GM19372 (cell line): ENCODE data around the gene RNF168.
"Not testable (repeated sequence)": the region's sequence is repeated elsewhere in the genome, so short reads cannot be mapped to it uniquely, and the experiment has no call there.

Source experiments
- ATAC-seq: cut with Tn5 transposase; IDR thresholded peaks from one replicate; pipeline ENCODE4 v1.9.1; 2021; ENCODE audit warnings: mild to moderate bottlenecking, low read depth, moderate library complexity; ENCODE audit not compliant: unreplicated experiment

The RNF168 gene, protein sequence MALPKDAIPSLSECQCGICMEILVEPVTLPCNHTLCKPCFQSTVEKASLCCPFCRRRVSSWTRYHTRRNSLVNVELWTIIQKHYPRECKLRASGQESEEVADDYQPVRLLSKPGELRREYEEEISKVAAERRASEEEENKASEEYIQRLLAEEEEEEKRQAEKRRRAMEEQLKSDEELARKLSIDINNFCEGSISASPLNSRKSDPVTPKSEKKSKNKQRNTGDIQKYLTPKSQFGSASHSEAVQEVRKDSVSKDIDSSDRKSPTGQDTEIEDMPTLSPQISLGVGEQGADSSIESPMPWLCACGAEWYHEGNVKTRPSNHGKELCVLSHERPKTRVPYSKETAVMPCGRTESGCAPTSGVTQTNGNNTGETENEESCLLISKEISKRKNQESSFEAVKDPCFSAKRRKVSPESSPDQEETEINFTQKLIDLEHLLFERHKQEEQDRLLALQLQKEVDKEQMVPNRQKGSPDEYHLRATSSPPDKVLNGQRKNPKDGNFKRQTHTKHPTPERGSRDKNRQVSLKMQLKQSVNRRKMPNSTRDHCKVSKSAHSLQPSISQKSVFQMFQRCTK

DNA sequence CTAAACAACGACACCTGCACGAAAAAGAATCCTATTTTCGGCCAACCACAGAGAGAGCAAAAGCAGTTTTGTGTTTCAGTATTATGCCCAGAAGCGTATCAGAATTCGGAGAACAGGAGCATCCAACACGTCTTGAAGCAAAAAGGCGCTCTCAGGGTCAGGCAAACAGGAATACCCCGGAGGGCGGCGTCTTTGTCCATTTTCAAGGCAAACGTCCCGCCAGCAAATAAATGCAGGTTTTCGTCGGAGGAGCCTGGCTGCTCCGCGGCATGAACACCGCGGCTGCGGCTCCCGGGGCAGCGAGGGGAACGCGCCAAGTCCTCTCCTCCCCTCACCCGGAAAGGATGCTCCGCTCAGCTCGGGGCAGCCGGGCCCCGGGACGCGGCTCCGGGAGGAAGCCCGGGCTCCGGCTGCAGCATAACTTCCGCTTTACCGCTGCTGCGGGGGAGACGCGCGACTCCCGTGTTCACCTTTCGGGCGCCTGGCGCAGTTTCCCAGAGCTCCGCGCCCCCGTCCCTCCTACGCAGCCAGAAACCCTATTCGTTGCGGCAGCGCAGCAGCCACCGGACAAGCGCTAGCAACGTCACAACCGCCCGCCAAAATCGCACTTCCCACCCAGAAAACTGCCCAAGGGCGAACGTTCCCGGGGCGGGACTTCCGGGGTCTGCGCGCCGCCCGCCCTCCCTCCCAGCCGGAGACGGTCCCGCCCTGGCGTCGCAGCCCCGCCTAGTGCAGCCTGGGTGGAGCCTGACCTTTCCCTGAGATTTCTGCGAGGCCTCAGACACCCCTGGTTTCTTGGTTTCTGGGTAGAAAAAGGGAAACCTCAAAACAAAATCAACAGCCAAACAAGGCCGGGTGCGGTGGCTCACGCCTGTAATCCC, at the start of gene RNF168:
Gene RNF168 (minus strand): TSS at position 573 of the 881 bp plus-strand sequence. CDS start 595 bp downstream, outside the sequence.
- peak; percentile 85 for ATAC-seq

DNA sequence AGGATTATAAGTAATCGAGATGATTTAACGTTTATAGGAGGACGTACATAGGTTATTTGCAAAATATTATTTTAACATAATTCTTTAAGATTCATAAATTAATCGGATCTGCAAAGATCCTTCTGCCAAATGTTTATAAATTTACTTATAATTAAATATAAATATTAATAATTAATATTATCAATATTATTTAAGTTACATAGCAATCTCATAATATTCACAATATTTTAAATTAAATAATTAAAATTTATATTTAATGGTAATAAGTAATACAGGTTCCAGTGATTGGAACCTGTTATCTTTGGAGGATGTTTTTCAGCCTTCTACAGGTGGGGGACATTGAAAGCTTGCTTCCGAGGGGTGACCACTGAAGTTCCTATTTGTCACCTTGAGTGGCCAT, 48.7 kb upstream of the RNF168 start:
- ATAC-seq, result no peak

DNA sequence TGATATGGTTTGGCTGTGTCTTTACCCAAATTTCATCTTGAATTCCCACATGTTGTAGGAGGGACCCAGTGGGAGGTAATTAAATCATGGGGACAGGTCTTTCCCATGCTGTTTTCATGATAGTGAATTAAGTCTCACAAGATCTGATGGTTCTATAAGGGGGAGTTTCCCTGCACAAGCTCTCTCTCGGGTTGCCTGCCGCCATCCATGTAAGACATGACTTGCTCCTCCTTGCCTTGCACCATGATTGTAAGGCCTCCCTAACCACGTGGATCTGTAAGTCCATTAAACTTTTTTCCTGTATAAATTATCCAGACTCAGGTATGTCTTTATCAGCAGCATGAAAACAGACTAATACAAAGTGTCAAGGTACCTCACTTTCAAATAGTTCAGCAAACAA, 46.6 kb upstream of the RNF168 start:
- ATAC-seq, result not testable (repeated sequence)

DNA sequence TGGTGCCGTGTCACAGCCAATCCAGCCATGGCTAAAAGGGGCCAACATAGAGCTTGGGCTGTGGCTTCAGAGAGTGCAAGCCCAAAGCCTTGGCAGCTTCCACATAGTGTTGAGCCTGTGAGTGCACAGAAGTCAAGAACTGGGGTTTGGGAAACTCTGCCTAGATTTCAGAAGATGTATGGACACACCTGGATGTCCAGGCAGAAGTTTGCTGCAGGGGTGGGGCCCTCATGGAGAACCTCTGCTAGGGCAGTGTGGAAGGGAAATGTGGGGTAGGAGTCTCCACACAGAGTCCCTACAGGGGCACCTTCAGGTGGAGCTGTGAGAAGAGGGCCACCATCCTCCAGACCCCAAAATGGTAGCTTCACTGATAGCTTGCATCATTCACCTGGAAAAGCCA, 45.7 kb upstream of the RNF168 start:
- ATAC-seq, result not testable (repeated sequence)

DNA sequence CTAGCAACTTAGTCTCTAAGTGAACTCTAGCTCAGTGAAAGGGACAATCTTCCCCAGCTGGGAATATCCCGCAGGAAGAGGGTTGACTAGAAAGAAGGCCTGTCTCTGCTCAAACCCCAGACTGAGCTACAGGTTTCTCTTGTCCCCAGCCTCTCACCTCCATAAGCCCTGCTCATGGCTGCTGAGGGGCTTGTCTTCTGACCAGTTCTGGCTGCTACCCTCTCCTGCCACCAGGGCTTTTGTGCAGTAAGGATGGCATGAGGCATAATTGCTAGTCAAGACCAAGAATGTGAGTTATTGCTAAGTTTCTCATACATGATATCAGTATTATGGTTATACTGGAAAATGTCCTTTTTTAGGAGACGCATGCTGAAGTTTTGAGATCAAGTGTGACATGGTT, 43.5 kb upstream of the RNF168 start:
- no peak for ATAC-seq

DNA sequence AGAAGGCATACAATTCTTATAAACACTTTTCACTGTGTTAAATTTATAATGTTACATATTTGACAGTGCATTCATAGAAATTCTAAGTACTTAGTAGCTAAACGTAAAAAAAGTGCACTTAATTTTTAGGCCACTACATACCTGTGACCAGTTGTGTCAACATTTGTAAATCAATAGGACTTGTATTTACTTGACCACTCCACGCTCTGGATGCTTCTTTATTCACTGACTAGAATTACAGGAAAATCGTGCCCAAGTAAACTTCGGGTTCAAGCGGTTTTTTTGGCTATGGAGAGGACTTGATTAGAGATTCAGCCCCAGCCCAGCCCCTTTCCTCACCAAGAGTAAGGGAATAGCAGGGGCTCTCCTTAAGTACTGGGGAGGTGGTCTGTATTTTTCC, 43.0 kb upstream of the RNF168 start:
- ATAC-seq, result no peak

DNA sequence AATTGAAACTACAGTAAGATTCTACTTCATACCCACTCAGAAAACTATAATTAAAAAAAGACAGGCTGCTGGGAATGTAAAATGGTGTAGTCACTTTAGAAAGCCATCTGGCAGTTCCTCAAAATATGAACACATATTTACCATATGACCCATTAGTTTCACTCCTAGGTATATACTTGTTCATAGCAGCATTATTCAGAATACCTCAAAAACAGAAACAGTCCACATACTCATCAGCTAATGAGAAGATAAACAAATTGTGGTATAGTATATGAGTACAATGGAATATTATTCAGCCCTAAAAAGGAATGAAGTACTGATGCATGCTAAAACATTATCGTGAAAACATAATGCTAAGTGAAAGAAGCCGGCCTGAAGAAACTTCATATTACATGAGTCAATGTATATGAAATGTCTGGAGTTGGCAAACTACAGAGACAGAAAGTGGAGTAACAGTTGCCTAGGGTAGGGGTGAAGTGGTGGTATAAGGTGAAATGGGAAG, 41.0 kb upstream of the RNF168 start:
- ATAC-seq, result no peak

DNA sequence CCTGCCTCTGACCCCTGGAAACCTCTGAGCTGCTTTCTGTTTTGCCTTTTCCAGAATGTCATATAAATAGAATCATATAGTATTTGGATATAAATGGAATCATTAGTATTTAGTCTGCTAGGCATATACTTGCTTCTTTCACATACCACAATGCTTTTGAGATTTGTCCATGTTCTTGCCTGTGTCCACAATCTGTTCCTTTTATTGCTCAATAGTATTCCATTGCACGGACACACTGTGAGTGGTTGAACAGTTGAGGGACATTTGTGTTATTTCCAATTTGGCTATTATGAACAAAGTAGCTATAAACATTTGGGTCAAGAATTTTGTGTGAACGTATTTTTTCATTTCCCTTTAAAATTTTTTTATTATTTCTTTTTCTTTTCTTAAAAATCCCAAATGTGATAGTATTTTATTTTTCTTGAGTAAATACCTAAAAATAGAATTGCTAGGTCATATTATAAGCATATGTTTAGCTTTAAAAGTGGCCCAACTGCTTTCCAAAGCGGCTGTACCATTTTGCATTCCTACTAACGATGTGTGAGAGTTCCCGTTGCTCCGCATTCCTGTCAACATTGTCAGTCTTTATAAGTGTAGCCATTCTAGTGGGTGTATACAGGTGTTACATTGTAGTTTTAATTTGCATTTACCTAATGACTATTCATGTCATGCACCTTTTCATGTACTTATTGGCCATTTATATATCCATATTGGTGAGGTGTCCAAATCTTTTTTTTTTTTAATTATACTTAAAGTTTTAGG, 38.3 kb upstream of the RNF168 start:
- no peak for ATAC-seq

DNA sequence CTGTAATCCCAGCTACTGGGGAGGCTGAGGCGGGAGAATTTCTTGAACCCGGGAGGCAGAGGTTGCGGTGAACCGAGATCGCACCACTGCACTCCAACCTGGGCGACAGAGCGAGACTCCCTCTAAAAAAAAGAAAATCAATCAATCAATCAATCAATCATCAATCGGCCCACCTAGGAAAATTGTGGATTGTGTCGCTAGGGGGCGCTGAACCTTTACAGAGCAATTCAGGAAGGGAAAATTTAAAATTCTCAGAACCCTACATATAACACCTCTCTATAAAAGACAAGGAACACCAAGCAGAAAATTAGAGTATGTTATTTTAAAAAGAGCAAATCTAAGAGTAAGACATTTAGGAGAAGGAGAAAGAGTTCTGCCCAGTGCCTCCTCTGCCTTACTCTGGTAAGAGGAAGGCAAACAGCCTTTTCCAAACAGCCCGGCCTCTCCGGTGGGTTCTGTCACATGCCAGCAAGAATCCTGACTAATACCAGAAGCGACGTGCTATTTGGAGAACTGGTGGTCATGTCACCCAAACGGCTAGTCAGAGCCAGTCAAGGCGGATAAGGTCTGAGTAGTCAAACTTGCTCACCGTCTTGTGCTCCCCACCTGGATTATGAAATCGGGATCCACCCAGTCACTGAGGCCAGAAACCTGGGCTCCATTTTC, 33.9 kb upstream of the RNF168 start:
- no peak for ATAC-seq

DNA sequence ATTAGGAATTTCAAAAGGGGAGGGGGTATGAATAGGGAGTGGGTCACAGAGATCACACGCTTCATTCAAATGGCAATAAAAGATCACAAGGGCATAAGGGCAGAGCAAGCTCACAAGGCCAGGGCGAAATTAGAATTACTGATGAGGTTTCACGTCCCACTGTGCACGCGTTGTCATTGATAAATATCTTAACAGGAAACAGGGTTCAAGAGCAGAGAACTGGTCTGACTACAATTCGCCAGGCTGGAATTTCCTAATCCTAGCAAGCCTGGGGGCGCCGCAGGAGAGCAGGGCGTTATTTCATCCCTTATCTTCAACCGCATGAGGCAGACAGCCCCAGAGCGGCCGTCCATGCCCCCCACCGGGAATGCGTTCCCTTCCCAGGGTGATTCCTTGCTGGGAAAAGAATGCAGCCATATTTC, 29.7 kb upstream of the RNF168 start:
- ATAC-seq, result no peak

DNA sequence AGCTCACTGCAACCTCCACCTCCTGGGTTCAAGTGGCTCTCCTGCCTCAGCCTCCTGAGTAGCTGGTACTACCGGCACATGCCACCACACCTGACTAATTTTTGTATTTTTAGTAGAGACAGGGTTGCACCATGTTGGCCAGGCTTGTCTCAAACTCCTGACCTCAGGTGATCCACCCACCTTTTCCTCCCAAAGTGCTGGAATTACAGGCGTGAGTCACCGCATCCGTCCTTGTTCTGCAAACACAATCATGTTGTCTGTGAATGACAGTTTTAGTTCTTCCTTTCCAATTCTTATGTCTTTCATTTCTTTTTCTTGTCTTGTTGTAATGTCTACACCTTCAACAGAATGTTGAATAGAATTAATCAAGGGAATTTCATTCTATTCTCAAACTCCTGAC, 27.9 kb upstream of the RNF168 start:
- no peak for ATAC-seq

DNA sequence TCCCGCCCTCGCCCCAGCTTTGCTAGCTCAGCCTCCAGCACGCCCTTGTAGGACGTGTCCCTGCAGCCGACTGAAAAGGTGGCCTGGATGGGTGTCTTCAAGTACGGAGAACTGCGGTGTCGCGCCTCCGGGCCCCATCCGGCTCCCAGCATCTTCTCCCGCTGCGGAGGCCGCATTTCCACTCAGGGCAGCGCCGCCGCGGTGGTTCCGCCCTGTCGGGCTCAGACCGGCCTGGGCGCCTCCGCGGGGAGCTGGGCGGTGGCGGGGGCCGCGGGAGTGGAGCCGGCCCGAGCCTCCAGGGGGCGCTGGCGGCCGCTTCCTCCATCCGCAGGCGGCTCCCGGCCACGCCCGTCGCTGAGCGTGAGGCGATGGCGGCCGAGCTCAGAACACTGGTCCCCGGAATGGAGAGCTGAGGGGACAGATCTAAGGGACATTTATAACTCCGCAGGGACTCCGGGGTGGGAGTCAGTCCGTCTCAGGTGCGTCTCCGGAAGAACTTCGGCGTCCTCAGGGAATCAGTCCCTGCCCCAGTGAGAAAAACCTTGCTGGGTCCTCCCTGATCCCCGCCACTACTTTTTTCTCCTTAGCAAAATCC, 25.2 kb upstream of the RNF168 start:
- peak; percentile 84 for ATAC-seq

DNA sequence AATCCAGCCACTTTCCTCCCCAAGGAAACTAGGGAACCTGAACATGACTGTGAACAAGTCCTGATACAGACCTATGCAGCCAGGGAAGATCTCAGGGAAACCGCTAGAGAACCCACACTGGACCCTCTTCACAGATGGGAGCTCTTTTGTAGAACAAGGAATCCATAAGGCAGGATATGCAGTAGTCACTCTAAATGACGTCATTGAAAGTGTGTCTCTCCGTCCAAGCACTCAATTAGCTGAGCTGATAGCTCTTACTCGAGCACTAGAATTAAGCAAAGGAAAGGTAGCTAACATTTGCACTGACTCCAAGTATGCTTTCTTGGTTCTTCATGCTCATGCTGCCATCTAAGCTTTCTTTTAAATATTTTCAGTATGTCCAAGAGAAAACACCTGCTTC, 21.6 kb upstream of the RNF168 start:
- ATAC-seq, result no peak

DNA sequence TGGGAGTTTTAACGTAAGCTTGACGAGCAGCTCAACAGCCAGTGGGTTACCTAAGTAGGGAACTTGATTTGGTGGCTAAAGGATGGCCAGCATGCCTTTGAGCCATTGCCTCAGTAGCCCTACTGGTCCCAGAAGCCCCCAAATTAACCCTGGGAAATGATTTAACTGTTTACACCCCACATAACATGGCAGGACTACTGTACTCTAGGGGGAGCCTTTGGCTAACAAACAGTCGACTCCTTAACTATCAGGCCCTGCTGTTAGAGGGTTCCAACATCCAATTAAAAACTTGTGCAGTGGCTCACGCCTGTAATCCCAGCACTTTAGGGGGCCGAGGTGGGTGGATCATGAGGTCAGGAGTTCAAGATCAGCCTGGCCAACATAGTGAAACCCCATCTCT, 21.0 kb upstream of the RNF168 start:
- no peak for ATAC-seq

DNA sequence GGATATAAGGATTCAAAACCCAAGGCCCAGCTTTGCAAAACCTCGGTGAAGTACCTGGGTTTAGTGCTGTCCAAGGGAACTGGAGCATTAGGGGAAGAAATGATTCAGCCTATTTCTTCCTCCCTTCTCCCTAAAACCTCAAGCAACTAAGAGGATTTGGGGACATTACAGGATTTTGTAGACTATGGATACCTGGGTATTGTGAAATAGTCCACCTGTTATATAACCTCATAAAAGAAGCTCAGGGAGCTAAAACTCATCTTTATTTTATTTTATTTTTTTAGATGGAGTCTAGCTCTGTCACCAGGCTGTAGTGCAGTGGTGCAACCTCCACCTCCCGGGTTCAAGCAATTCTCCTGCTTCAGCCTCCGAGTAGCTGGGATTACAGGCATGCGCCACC, 20.3 kb upstream of the RNF168 start:
- no peak for ATAC-seq

DNA sequence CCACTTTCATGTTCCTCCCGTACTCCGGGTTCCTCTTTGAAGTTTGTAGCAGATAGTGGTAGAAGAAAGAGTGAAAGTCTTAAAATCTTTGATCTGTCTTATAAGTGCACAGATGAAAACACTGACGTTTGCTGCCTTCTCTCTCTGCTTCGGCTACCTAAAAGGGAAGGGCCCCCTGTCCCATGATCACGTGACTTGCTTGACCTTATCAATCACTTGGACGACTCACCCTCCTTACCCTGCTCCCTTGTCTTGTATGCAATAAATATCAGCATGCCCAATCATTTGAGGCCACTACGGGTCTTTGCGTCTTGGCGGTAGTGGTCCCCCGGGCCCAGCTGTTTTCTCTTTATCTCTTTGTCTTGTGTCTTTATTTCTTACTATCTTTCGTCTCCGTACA, 17.7 kb upstream of the RNF168 start:
- ATAC-seq, result not testable (repeated sequence)

DNA sequence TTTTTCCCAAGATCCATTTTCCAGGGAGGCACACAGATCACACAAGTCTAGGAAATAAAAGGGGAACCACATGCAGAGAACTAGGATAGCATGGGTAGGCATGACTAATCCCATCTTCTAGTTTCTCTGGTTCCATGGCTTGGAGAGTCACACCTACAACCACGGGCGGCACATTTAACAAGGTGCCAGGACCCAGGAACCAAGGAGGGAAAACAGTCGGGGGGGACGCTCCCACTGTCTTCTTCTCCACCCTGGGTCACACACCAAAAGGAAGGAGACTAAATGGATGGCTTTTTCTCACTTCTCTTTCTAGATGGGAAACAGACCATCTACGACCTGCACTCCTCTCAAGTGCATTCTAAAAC, 16.1 kb upstream of the RNF168 start:
- no peak for ATAC-seq

DNA sequence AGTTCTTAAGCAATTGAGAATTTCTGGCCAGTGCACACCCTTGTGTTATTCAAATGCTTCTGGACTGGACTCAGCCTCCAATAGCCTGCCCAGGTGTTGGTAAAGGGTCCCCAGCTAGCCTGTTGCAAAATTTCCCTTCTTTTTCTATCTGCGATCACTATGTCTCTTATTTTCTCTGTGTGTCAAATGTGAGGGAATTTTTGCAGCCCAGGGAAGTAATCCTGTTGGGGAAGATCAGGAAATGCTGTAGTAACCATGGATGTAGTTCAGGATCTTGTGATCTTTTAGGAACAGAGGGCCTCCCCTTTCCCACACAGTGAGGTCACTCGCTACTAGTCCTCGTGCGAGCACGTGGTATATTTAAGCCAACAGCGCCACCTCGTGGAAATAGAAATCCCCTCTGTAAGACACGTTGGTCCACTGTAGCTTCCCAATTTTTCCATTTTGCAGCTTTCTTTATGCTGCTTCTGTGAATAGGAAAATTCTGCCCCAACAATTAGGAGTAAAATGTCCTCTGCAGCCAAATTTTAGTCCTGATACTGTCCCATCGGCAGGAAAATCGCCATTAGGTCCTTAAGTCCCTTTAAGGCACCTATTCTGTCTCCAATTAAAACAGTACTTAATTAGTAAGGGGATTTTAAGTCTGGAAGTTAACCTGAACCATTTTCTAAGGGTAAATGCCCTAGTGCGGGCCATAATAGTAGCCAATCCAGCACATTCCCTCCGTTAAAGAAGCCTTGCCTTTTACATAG, 15.6 kb upstream of the RNF168 start:
- no peak for ATAC-seq

DNA sequence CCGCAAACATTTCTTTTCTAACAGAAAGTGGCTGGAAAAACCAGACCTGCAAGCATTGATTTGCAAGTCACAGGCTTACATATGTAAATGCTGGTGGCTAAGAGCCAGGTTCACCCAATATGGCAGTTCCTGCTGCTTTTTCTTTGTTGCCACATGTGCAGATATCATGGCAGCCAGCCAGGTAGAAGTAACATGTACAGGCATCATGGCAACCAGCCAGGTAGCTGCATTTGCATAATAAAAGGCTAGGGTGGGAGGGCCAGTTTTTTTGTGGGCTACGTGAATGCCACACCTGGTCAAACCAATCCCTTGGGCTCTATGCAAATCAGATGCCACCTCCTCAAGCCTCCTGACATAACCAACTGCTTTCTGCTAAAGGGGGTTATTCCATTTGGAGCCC, 14.4 kb upstream of the RNF168 start:
- no peak for ATAC-seq
